Posterior cingulate gyrus (tissue), 11 donors: ENCODE measurements around the gene ITGA3.
"Not testable (repeated sequence)": the region's sequence is repeated elsewhere in the genome, so short reads cannot be mapped to it uniquely, and the experiment has no call there.

Experiments
- DNase-seq, 10 donors: peaks; one replicate each; pipeline versions ENCODE4 v3.0.0 to v3.0.0-alpha.2; 2020 to 2021; ENCODE audit warnings: mixed read lengths in 3 of 10
- intact Hi-C: fragments of 100-400 bp; cut with DNase I; formaldehyde crosslinking; loops from one replicate; pipeline ENCODE4 v1.15.1; 2023

The ITGA3 gene

GRCh38 chr17:50050431-50051032 is 5.4 kb upstream of the ITGA3 start:
- intact Hi-C loops, result no loop called here
- peak in 2 of 10 donors; percentile 17 to 52 for DNase-seq

- peak in 1 of 10 donors; percentile 50 for DNase-seq
- intact Hi-C loops, result no loop called here
Measured at GRCh38 chr17:50051082-50051576, 4.8 kb upstream of the ITGA3 start.

- intact Hi-C loops, result no loop called here
Measured at GRCh38 chr17:50051606-50052005, 4.3 kb upstream of the ITGA3 start.

GRCh38 chr17:50052241-50052796 is 3.6 kb upstream of the ITGA3 start:
- DNase-seq, result peak in 2 of 10 donors; percentile 9 to 12
- intact Hi-C loops, result no loop called here

More at GRCh38 chr17:50051606-50052005, 4.3 kb upstream of the ITGA3 start:
- DNase-seq, result no peak

GRCh38 chr17:50052822-50053653 is 2.9 kb upstream of the ITGA3 start:
- peak in 2 of 10 donors; percentile 35 to 64 for DNase-seq
- intact Hi-C loops, result no loop called here

GRCh38 chr17:50053654-50053960 is 2.3 kb upstream of the ITGA3 start:
- DNase-seq, result no peak
- intact Hi-C loops, result no loop called here

GRCh38 chr17:50055055-50055425 is 870 bp upstream of the ITGA3 start:
- intact Hi-C loops, result no loop called here
- peak in 8 of 10 donors; percentile 33 to 92 (median 58) for DNase-seq

- intact Hi-C loops, result no loop called here
- DNase-seq, result peak in 9 of 10 donors; percentile 44 to 96 (median 68)
Measured at GRCh38 chr17:50056217-50056960, 479 bp downstream of the ITGA3 start.

GRCh38 chr17:50056961-50057330 is 1.0 kb downstream of the ITGA3 start:
- peak in 3 of 10 donors; percentile 20 to 80 (median 70) for DNase-seq

GRCh38 chr17:50057521-50057991 is 1.6 kb downstream of the ITGA3 start:
- DNase-seq, result peak in 2 of 10 donors; percentile 71 to 83
- intact Hi-C loops, result no loop called here

More at GRCh38 chr17:50056961-50057330, 1.0 kb downstream of the ITGA3 start:
- intact Hi-C loops, result no loop called here

GRCh38 chr17:50058296-50058953 is 2.5 kb downstream of the ITGA3 start:
- DNase-seq, result peak in 2 of 10 donors; percentile 31 to 70
- intact Hi-C loops, result no loop called here

GRCh38 chr17:50059256-50059655 is 3.3 kb downstream of the ITGA3 start:
- peak in 2 of 10 donors; percentile 32 to 76 for DNase-seq
- intact Hi-C loops, result no loop called here

GRCh38 chr17:50059759-50060273 is 3.9 kb downstream of the ITGA3 start:
- DNase-seq, result peak in 2 of 10 donors; percentile 64 to 73
- intact Hi-C loops, result no loop called here

- peak in 3 of 10 donors; percentile 30 to 80 (median 80) for DNase-seq
- intact Hi-C loops, result no loop called here
Measured at GRCh38 chr17:50060951-50061712, 5.2 kb downstream of the ITGA3 start.

GRCh38 chr17:50061713-50062045 is 5.8 kb downstream of the ITGA3 start:
- intact Hi-C loops, result not testable (repeated sequence)
- DNase-seq, result peak in 2 of 10 donors; percentile 54 to 71

- intact Hi-C loops, result no loop called here
- peak in 6 of 10 donors; percentile 27 to 90 (median 65) for DNase-seq
Measured at GRCh38 chr17:50062293-50063243, 6.7 kb downstream of the ITGA3 start.

GRCh38 chr17:50063561-50064252 is 7.8 kb downstream of the ITGA3 start:
- intact Hi-C loops, result no loop called here
- DNase-seq, result peak in 2 of 10 donors; percentile 66 to 73
